Endodermal cell (in vitro differentiated cells): ENCODE data around the gene KCNMB3. TPM values are rescaled to one million over a fixed set of nuclear protein-coding genes. Genes with fewer than 3 reads are reported as not detected.

Source experiments
- DNase-seq: peaks from one replicate; pipeline ENCODE4 v3.0.0-alpha.2; 2017
- H3K27ac ChIP-seq: 2 replicates; pipeline ENCODE4 v1.5.1; 2013; ENCODE audit warnings: mild to moderate bottlenecking, low read depth, low read length, moderate library complexity
- H3K27me3 ChIP-seq: 2 replicates; pipeline ENCODE4 v1.6.1; 2013; ENCODE audit warnings: mild to moderate bottlenecking, low read length, moderate library complexity; ENCODE audit not compliant: insufficient read depth, control insufficient read depth, poor library complexity, severe bottlenecking
- H3K36me3 ChIP-seq: 2 replicates; pipeline ENCODE4 v1.7.0; 2013; ENCODE audit warnings: mild to moderate bottlenecking, low read length, moderate library complexity; ENCODE audit not compliant: control insufficient read depth, insufficient read depth
- H3K4me1 ChIP-seq: one replicate; pipeline ENCODE4 v1.7.0; 2013; ENCODE audit warnings: low read length; ENCODE audit not compliant: control insufficient read depth, insufficient read depth
- H3K4me3 ChIP-seq: 2 replicates; pipeline ENCODE4 v1.5.1; 2013; ENCODE audit warnings: mild to moderate bottlenecking, low read length, moderate library complexity
- H3K9ac ChIP-seq: 2 replicates; pipeline ENCODE4 v1.6.1; 2013; ENCODE audit warnings: mild to moderate bottlenecking, low read length, moderate library complexity; ENCODE audit not compliant: poor library complexity, severe bottlenecking; ENCODE audit errors: extremely low read depth
- H3K9me3 ChIP-seq: 2 replicates; pipeline ENCODE4 v1.6.1; 2013; ENCODE audit warnings: mild to moderate bottlenecking, low read length, moderate library complexity; ENCODE audit not compliant: control insufficient read depth
- H3K27ac Mint-ChIP-seq: 2 replicates; pipeline ENCODE4 v1.8.0; 2020; ENCODE audit warnings: mixed read lengths
- H3K27me3 Mint-ChIP-seq: 2 replicates; pipeline ENCODE4 v1.8.0; 2021; ENCODE audit warnings: mild to moderate bottlenecking, mixed read lengths; ENCODE audit not compliant: insufficient read depth
- H3K36me3 Mint-ChIP-seq: 2 replicates; pipeline ENCODE4 v1.8.0; 2020; ENCODE audit warnings: low read depth, mixed read lengths
- H3K4me1 Mint-ChIP-seq: 2 replicates; pipeline ENCODE4 v1.8.0; 2020; ENCODE audit warnings: mixed read lengths
- H3K4me3 Mint-ChIP-seq: 2 replicates; pipeline ENCODE4 v1.8.0; 2020; ENCODE audit warnings: mild to moderate bottlenecking, moderate library complexity, mixed read lengths
- H3K9me3 Mint-ChIP-seq: 2 replicates; pipeline ENCODE4 v1.8.0; 2020; ENCODE audit warnings: mild to moderate bottlenecking, mixed read lengths
- CTCF ChIP-seq: fragments of 200-600 bp; sonication (generic); conservative IDR thresholded peaks from 2 replicates; pipeline ENCODE4 v1.5.0; 2021; ENCODE audit warnings: antibody characterized with exemption, mild to moderate bottlenecking
- WGBS, 2 experiments: methylation state at CpG; one replicate each; pipeline versions ENCODE4 v1.1.5 to v1.1.7; 2013; ENCODE audit warnings: missing lambda C conversion rate in 2 of 2, mixed read lengths in 1 of 2; ENCODE audit not compliant: insufficient coverage in 1 of 2, insufficient read length in 1 of 2; 5-methylcytosine and 5-hydroxymethylcytosine counted together
- long read RNA-seq, 4 experiments: library from polyadenylated mRNA in 2 of 4; library from RNA in 1 of 4; library from capped mRNA in 1 of 4; stranded (forward) in 3 of 4; unstranded in 1 of 4; transcript quantifications; one replicate each; pipeline ENCODE4 v2.0.0, GENCODE V29; 2020 to 2021; ENCODE audit warnings: inconsistent platforms in 1 of 4
- polyA plus RNA-seq, 2 experiments: library from polyadenylated mRNA; stranded (reverse); fragments of 50-300 nt; gene quantifications; one replicate each; pipeline ENCODE4 v1.2.3, GENCODE V29; 2013
- total RNA-seq, 2 donors: library from RNA; stranded (reverse); fragmentation: NEBNext Ultra II Directional in 1 of 2; extraction: Animal tissue kit (Norgen Biotek cat#: 25700) in 1 of 2; gene quantifications; 2 replicates in 1 of 2; 3 replicates in 1 of 2; pipeline ENCODE4 v1.2.1, GENCODE V29; 2021

Gene KCNMB3, protein sequence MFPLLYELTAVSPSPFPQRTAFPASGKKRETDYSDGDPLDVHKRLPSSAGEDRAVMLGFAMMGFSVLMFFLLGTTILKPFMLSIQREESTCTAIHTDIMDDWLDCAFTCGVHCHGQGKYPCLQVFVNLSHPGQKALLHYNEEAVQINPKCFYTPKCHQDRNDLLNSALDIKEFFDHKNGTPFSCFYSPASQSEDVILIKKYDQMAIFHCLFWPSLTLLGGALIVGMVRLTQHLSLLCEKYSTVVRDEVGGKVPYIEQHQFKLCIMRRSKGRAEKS
- total RNA-seq, result 1 to 10 TPM; 2.4 to 2.6 TPM
- polyA plus RNA-seq (2013, experiment 1 of 2), result 2.2 TPM
- polyA plus RNA-seq (2013, experiment 2 of 2), result 1.9 TPM
- long read RNA-seq, experiment 1, result 0 reads
- long read RNA-seq, experiment 2, full-length matches to known transcripts, result 2 of 7 reads
- long read RNA-seq, experiment 2, partial matches to known transcripts, result 2 of 7 reads
- long read RNA-seq, experiment 2, other reads (novel, unspliced or antisense), result 3 of 7 reads
- long read RNA-seq, experiment 3, partial matches to known transcripts, result 0 of 4 reads
- long read RNA-seq, experiment 3, other reads (novel, unspliced or antisense), result 4 of 4 reads
- long read RNA-seq, experiment 4, result 0 reads

DNA sequence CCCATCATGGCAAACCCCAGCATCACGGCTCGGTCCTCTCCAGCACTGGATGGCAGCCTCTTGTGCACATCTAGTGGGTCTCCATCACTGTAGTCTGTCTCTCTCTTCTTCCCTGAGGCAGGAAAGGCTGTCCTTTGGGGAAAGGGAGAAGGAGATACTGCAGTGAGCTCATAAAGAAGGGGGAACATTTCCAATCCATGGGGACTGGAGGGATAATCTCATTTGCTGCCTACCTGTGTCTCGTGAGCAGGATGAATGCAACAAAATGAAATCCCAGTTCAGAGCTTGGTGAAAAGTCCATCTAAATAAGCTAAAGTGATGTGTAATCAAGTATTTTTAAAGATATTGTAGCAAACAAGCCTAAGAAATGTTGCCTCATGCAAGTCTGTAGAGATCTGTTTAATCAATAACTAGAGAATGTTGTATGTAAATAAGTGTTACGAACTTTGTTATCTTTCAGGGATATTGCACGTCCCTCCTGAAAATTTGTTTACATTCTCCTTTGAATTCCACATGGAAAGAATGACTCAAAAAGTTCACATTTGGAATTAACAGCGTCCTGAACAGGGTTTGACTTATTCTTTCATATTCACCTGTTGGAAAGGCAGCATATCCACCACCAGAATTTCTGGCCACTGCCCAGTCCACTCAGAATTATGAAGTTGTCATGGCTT lies at the start of gene KCNMB3:
TSS of gene KCNMB3 (minus strand) at position 312 of the 674 bp plus-strand sequence. CDS start at position 188, 124 bp downstream.
- peaks cover 27% of the 10 kb centered on the region for H3K36me3 Mint-ChIP-seq
- H3K27me3 ChIP-seq, result no peaks in the 10 kb centered on the region
- H3K4me3 Mint-ChIP-seq, result no peak within 1 kb of the TSS
- H3K9me3 ChIP-seq, result no peaks in the 10 kb centered on the region
- no peaks in the 10 kb centered on the region for H3K9me3 Mint-ChIP-seq
- 92 to 95% methylated on average over 4 to 6 of the region's 6 CpGs for WGBS, 2 experiments
- no peak for TF ChIP-seq CTCF
- no peaks in the 10 kb centered on the region for H3K27me3 Mint-ChIP-seq
- H3K27ac Mint-ChIP-seq, result no peak within 1 kb of the TSS
- no peaks in the 10 kb centered on the region for H3K36me3 ChIP-seq
- H3K4me1 Mint-ChIP-seq, result no peaks in the 10 kb centered on the region
- DNase-seq, result no peak
- no peak within 1 kb of the TSS for H3K9ac ChIP-seq
- H3K4me3 ChIP-seq, result no peak within 1 kb of the TSS
- H3K27ac ChIP-seq, result no peak within 1 kb of the TSS
- no peaks in the 10 kb centered on the region for H3K4me1 ChIP-seq

DNA sequence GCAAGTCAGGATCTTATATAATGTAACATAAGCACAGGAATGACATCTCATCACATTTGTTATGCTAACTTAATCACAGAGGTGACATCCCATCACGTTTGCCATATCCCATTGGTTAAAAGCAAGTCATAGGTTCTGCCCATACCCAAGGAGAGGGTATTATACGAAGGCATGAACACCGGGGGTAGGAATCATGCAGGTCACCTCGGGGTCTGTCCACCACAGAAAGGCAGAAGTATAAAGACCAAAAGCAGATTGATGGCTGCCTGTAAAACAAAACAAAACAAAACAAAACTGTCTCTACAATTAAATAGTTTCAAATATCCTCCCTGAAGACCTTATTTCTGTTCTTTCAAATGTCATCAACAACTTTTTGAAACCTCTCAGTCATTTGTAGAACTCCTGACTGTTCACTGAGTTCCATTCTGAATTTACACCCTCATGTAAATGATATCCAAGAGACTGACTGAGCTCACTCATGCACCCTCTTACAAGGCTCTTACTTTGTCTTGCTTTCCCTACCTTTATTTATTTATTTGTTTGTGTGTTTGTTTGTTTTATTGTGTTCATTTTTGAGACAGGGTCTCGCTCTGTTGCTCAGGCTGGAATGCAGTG lies 49.2 kb upstream of the KCNMB3 start:
- WGBS, 2 experiments, result 92 to 94% methylated on average over 5 of the region's 5 CpGs

More for the DNA sequence above, 49.2 kb upstream of the KCNMB3 start:
- Mint-ChIP-seq H3K36me3 (no peaks in the 10 kb centered on the region), H3K9me3 (peaks cover 11% of the 10 kb centered on the region), H3K27ac (no peak overlapping the region), H3K4me3 (no peak overlapping the region), H3K27me3 (no peaks in the 10 kb centered on the region), H3K4me1 (peaks cover 7% of the 10 kb centered on the region)
- Histone ChIP-seq H3K4me3 (no peak overlapping the region), H3K27ac (no peak overlapping the region), H3K4me1 (no peaks in the 10 kb centered on the region), H3K36me3 (no peaks in the 10 kb centered on the region), H3K9me3 (peaks cover 12% of the 10 kb centered on the region), H3K9ac (no peak overlapping the region), H3K27me3 (no peaks in the 10 kb centered on the region)
- no peak for TF ChIP-seq CTCF
- DNase-seq, result no peak
